ENCODE results near the gene PKNOX2. TPM values are rescaled to one million over a fixed set of nuclear protein-coding genes. Genes with fewer than 3 reads are reported as not detected.

Gene PKNOX2
- total RNA-seq, 1 donor from 2014 or later: not detected

DNA sequence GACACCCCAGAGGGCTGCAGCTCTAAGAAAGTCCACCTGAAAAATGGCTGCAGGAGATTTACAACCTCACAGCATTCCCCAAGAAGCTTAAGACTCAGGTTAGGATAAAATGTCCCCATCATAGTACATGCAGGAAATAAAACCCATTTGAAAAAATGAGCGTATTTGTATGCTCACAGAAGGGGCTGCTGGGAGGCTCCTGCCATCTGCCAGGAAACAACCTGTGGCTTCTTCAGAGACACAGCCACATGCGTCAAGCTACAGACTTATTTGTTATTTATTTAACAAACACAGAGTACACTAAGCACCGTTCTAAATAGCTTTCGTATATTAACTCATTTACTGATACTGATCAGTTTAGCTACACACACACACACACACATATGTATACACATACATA is 258.1 kb downstream of the PKNOX2 start:
- DNase-seq: no peak

- peak; percentile 20 for DNase-seq
Observed at GRCh38 chr11:125423247-125423849, 258.8 kb downstream of the PKNOX2 start.

DNA sequence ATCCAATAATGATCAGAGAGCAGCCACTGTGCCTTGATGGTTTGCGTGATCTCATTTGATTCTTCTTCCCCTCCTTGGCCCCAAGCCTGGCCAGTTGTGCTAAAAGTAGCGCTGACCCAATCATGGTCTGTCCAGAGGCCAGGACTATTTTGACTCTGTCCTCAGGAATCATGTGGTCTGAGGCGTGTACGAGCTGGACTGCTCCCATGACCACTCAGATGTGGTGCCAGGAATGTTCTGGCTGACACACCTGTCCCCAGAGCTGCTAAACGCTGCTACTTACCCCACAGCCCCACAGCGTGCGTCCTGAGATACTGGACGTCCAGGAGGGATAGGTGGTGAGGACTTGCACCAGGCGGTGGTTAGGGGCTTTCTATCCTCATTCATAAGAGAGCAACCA is 261.1 kb downstream of the PKNOX2 start:
- no peak for DNase-seq

DNA sequence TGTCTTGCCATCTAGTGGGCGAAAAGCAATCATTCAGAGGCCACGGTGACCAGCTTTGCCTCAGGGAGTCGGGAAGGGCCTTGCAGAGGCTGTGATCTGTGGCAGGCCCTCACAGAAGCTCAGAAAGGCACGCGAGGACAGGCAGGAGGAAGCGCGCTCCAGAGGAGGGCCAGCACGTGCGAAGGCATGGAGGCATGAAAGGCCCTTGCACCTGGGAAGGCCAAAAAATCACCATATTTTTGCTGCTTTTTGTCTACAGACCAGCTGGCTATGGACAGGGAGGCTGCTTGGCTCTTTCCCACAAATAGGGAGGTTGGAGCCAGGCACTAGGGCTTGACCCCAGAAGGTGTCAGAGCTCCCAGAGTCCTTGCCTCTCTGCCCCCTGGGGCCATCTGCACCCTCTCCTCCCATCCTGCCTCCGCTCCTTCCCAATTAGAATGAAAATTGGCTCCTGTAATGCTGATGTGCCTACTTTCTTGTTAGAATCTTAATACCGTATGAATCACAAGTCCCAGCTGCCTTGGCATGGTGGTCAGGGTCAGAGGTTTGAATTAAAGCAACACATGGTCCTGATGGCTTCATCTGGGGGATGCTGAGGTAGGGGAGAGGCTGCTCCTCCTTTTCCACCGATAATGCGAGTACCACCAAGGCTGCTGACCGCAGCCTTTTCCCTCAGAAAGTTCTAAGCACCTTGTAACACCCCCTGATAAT is 262.4 kb downstream of the PKNOX2 start:
- DNase-seq: no peak

DNA sequence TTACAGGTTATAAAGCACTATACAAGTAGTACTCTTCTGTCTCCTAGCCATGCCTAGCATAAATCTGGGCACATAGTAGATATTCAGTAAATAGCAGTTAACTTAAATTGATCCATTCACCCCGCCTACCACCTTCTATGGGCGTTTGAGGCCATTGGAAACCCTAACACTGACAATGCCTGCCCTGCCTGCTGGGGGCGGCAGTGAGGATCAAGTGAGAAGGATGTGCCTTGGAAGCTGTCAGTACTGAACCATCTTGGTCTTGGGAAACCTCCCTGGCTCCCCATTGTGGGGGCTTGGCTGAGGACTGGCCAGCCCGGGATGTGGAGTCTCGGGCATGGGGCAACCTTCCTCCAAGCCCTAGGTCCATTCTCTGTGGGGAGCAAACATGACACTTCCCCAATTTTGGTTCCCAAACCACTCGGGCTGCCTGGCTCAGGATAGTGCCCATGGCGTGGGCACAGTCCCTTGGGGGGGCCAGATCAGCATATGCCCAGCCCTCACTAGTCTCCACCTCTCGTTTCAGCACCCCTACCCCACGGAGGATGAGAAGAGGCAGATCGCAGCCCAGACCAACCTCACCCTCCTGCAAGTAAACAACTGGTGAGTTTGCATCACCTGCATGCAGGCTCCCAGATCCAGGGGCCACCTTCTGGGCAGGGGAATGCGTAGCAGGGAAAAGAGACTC is 264.1 kb downstream of the PKNOX2 start:
- DNase-seq: no peak

DNA sequence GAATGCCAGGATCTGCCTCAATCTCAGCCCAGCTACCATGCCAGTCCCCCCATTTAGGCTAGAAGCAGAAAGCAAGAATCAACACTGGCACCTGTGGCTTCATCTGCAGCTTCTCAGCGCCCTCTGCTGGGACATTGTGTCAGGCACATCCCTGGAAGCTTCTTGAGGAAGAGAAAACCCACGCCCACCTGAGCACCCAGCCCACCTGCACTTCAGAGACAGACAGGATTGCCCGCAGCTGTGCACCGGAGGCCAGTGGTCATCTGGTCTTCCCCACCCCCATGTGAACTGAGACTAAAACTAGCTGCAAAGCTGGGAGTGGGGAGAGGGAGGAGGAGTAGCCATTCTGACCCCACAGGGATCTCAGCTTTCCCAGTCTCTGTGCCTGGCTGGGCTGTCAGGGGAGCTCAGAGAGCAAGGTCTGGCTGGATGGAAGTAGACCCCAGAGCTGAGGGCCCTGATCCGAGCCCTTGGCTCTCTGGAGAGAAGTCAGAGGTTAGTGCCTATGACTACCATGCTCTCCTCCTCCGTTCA is 264.7 kb downstream of the PKNOX2 start:
- DNase-seq: peak; percentile 82

GRCh38 chr11:125429807-125430678 is 265.5 kb downstream of the PKNOX2 start:
- DNase-seq: no peak

DNA sequence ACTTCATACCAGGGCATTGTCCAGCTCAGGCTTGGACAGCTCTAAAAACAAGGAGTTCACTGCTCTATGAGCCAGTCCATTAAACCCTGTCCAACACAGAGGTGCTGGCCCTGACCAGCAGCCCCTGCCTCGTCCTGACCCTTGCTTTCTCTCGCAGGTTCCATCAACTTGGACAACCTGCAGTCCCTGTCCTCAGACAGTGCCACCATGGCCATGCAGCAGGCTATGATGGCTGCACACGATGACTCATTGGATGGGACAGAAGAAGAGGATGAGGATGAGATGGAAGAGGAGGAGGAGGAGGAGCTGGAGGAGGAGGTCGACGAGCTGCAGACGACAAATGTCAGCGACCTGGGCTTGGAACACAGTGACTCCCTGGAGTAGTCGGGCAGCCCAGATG is 266.5 kb downstream of the PKNOX2 start:
- DNase-seq: no peak

- DNase-seq: no peak
Observed at GRCh38 chr11:125431481-125431880, 266.9 kb downstream of the PKNOX2 start.

GRCh38 chr11:125433454-125434121 is 269.0 kb downstream of the PKNOX2 start:
- DNase-seq: peak; percentile 68

DNA sequence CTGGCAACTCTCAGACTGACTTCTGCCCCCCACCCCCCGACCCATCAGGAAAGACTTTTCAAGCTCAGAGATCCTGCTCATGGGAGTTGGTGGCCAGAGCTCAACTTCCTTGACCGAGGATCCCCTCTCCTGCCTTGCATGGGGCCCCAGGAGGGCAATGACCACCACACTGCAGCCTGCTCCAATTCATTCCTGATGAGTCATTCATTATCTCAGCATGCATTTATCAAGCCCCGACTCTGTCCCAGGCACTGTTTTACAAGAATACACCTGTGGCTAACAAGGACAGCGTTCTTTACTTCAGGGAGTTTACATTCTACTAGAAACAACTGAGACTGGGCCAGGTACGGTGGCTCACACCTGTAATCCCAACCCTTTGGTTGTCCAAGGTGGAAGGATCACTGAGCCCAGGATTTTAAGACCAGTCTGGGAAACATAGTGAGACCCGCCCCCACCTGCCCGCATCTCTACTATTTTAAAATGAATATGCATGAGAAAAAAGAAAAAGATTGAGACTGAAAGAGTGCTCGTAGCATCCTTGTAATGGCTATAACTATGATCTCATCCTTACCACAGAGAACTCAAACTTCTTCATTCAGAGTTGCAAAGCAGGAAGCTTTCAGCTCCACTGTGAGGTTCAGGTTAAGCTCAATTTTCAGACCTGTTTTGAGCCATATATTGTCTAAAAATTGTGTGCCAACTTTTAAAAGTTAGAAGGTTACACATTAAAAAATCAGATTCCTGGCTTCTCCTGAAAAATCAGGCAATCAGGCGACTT is 271.1 kb downstream of the PKNOX2 start:
- no peak for DNase-seq

DNA sequence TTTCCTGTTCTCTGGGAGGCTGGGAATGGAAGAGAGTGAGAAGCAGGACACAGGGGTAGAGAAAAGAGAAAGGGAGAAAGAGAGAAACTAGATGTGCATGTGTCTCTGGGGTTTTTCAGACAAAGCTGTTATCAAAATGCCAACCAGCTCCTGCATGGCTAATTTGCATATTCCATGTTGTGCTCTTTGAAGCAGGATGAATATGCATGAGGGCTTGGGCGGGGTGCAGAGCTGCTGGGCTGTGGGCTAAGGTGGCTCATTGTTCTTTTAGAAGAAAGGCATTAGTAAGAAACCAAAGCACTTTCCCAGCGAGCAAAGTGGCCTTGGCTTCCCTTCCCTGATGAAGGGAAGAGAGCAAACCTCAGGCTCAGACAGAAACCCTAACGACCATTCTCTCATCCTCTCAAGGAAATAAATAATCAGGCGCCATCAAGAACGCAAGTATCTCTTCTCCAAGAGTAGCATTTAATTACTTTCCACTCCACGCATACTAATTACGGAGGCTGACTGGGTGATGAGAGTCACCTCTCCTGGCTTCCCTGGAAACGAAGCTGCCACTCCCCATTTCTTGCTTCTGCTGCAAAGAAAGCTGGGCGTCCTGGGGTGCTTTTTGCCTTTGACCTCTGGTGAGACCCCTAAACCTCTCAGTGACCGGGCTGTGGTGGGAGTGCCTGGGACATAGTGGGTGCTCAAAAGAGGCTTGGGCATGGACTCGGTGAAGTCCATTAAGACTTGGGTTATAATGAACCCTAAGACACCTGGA is 277.3 kb downstream of the PKNOX2 start:
- DNase-seq: no peak

- DNase-seq: no peak
Observed at GRCh38 chr11:125442946-125443345, 278.4 kb downstream of the PKNOX2 start.

DNA sequence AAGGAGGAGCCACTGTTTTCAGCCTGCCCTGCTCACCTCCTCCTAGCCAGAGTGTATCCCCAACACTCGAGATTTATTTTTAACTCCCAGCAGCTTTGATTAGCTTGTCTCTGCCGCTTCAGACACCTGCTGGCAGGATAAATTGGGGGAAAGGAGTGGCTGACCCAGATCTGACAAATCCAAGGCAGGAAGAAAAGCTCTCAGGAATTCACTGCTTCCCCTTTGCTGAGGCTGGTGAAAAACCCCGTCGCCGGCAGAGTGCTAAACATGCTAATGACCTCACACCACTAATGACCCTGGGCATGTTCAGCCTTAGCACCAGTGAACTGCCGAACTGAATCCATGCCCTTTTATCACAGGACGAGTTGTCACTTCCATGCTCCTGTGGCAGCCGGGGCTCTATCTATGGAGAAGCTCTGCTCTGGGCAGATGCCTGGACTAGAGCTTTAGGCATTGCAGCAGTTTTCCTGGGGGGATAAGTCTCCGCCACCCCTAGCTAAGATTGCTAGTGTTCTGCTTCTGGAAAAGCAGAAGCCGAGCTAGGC is 279.3 kb downstream of the PKNOX2 start:
- DNase-seq: peak; percentile 10

GRCh38 chr11:125445731-125446130 is 281.2 kb downstream of the PKNOX2 start:
- no peak for DNase-seq

DNA sequence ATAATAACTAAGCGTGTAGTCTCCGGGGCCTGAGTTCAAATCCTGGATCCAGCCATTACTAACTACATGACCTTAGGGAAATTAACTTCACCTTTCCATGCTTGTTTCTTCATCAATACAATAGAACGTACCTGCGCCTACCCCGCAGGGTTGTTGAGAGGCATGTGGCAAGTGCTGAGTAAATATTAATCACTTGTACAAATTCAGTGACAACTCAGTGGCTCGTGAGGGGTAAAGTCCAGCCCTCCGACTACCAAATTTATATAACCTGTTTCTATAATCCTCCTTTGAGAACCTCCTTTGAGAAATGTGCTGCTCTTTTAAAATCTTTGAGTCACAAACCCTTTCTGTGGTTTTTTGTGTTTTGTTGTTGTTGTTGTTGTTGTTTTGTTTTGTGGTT is 281.7 kb downstream of the PKNOX2 start:
- DNase-seq: no peak

DNA sequence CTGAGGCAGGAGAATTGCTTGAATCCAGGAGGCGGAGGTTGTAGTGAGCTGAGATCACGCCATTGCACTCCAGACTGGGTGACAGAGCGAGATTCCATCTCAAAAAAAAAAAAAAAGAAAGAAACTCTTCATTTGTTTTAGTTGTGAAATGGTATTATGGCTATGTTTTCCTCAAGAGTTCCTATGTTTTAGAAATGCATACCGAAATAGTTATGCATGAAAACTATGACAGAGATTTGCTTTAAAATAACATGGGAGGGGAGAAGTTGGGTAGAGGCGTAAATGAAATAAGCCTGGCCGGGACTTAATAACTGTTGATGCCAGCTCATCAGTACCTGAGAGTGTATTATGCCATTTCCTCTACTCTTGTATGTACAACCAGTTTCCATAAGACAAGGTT is 283.2 kb downstream of the PKNOX2 start:
- no peak for DNase-seq

GRCh38 chr11:125448136-125448535 is 283.6 kb downstream of the PKNOX2 start:
- no peak for DNase-seq

DNA sequence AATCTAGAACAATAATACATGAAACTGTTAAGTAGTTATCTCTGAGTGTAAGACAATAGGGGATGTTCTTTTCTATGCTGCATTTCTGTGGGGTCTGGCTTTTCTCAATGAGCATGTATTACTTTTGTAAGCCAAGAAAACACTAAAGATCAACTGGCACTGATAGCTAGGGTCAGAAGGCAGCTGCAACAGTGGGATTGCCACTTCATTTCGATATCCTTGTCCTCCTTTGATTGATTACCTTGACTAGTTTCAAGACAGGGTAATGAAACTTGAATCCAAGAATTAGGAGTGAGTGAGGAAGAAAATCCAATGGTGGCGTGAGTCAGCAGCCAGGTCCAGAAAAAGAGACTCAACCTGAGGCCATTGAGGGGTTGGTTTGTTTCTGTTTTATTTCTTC is 285.0 kb downstream of the PKNOX2 start:
- DNase-seq: no peak
